ENCODE data around the gene SPG7. TPM values are rescaled to one million over a fixed set of nuclear protein-coding genes. Genes with fewer than 3 reads are reported as not detected.

The SPG7 gene
- total RNA-seq, 2 donors from 2014 or later = 214 to 333 TPM

GRCh38 chr16:89530401-89531381 lies 22.5 kb downstream of the SPG7 start:
- Histone ChIP-seq H3K4me3 (no peak overlapping the region), H3K36me3 (peaks cover 79% of the 10 kb centered on the region), H3K27me3 (replicated peaks; ENCODE audit: insufficient read depth) (no peaks in the 10 kb centered on the region), H3K9me3 (no peaks in the 10 kb centered on the region), H3K27ac (no peak overlapping the region), H3K4me1 (ENCODE audit: control insufficient read depth in 1 of 2, low read depth in 2 of 2) (no peaks in the 10 kb centered on the region)
- DNase-seq (ENCODE audit: low spot score) (no peak), ATAC-seq (ENCODE audit: insufficient number of reproducible peaks, low FRiP score, low read depth) (no peak)
- no peak for TF ChIP-seq CTCF (IDR thresholded peaks at IDR 0.05)

GRCh38 chr16:89531821-89532526 lies 23.8 kb downstream of the SPG7 start:
- H3K4me1 ChIP-seq (ENCODE audit: control insufficient read depth in 1 of 2, low read depth in 2 of 2) = no peaks in the 10 kb centered on the region
- ATAC-seq (ENCODE audit: insufficient number of reproducible peaks, low FRiP score, low read depth) (no peak), DNase-seq (ENCODE audit: low spot score) (no peak)
- no peaks in the 10 kb centered on the region for H3K9me3 ChIP-seq
- no peak overlapping the region for H3K4me3 ChIP-seq
- H3K36me3 ChIP-seq = peaks cover 73% of the 10 kb centered on the region
- no peak for TF ChIP-seq CTCF (IDR thresholded peaks at IDR 0.05)
- H3K27ac ChIP-seq = no peak overlapping the region
- no peaks in the 10 kb centered on the region for H3K27me3 ChIP-seq (replicated peaks; ENCODE audit: insufficient read depth)

- no peak for TF ChIP-seq CTCF (IDR thresholded peaks at IDR 0.05)
- H3K4me3 ChIP-seq = no peak overlapping the region
- DNase-seq (ENCODE audit: low spot score) = no peak
- no peaks in the 10 kb centered on the region for H3K4me1 ChIP-seq (ENCODE audit: control insufficient read depth in 1 of 2, low read depth in 2 of 2)
- H3K27me3 ChIP-seq (replicated peaks; ENCODE audit: insufficient read depth) = no peaks in the 10 kb centered on the region
- no peak for ATAC-seq (ENCODE audit: insufficient number of reproducible peaks, low FRiP score, low read depth)
- peaks cover 73% of the 10 kb centered on the region for H3K36me3 ChIP-seq
- H3K9me3 ChIP-seq = no peaks in the 10 kb centered on the region
- no peak overlapping the region for H3K27ac ChIP-seq
These were observed 26.1 kb downstream of the SPG7 start for GRCh38 chr16:89534252-89534756.

GRCh38 chr16:89536371-89536770 lies 28.2 kb downstream of the SPG7 start:
- Histone ChIP-seq H3K4me1 (ENCODE audit: control insufficient read depth in 1 of 2, low read depth in 2 of 2) (no peaks in the 10 kb centered on the region), H3K9me3 (no peaks in the 10 kb centered on the region), H3K36me3 (peaks cover 57% of the 10 kb centered on the region), H3K27me3 (replicated peaks; ENCODE audit: insufficient read depth) (no peaks in the 10 kb centered on the region), H3K27ac (no peak overlapping the region), H3K4me3 (no peak overlapping the region)
- no peak for TF ChIP-seq CTCF (IDR thresholded peaks at IDR 0.05)
- DNase-seq (ENCODE audit: low spot score) (no peak), ATAC-seq (ENCODE audit: insufficient number of reproducible peaks, low FRiP score, low read depth) (no peak)
